GM21381 (cell line): ENCODE data around the gene TSPAN17.

Experiments used
- ATAC-seq: cut with Tn5 transposase; IDR thresholded peaks from one replicate; pipeline ENCODE4 v1.9.1; 2021; ENCODE audit warnings: mild to moderate bottlenecking, moderate library complexity; ENCODE audit not compliant: unreplicated experiment

The TSPAN17 gene

DNA sequence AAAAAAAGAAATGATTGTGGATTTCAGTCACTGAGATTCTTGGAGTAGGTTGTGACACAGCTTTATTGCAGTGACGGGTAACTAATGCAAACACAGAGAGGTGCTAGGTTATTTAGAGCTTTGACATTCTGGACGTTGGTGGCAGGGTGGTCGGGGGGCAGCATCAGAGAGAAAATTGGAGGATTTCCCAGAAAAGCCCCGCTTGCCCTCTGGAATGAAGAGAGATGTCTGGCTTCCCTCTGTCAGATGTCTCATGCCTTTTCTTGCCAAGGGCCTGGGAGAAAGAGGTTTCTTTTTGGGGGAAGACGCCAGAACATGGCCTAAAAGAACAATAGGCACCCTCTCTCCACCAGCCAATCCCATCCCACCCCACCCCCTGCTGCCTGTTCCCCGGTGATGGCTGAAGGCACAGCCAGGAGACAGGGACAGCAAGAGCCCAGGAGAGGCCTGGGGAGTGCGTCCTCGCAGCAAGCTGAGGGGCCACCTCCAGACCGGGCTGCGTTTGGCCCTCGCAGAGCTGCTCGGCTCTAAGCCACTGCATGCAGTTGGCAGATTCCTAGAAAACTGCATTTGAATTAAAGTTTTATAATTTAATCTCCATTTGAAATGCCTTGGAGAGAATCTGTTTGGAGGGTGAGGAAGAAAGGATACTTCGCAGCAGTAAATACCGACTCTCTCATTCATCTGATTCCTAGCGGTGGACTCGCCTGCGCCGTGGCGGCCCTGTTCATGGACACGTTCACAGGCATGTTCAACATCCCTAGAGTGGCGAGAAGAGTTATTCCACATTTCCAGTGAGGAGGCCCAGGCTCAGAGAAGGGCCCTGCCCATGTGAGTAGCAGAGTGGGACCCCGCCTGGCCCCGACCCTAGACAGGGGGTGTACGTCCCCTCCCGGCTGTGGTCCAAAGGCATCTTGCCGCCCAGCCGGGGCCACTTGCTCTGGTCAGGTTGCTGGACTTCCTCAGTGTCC is 55.7 kb downstream of the TSPAN17 start:
- ATAC-seq, result no peak

DNA sequence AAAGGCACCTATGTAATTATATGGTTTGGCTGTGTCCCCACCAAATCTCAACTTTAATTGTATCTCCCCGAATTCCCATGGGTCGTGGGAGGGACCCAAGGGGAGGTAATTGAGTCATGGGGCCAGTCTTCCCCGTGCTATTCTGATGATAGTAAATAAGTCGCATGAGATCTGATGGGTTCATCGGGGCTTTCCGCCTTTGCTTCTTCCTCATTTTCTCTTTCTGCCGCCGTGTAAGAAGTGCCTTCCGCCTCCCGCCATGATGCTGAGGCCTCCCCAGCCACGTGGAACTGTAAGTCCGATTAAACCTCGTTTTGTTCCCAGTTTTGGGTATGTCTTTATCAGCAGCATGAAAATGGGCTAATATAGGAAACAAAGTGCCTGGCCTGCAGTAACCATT is 56.6 kb downstream of the TSPAN17 start:
- ATAC-seq, result no peak

DNA sequence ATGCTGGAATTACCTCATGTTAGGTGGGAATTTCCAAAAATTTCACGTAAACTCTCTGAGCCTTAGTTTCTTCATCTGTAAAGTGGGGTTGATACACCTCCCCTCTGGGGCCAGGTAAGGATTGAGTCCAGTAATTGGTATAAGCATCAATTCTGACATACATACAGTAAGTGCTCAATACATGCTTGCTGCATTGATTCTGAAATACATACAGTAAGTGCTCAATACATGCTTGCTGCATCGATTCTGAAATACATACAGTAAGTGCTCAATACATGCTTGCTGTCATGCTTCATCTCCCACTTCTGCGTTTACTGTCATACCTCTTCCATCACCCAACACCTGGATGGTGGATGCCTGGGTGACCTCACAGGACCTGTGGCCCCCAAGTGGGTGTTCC is 57.1 kb downstream of the TSPAN17 start:
- no peak for ATAC-seq

DNA sequence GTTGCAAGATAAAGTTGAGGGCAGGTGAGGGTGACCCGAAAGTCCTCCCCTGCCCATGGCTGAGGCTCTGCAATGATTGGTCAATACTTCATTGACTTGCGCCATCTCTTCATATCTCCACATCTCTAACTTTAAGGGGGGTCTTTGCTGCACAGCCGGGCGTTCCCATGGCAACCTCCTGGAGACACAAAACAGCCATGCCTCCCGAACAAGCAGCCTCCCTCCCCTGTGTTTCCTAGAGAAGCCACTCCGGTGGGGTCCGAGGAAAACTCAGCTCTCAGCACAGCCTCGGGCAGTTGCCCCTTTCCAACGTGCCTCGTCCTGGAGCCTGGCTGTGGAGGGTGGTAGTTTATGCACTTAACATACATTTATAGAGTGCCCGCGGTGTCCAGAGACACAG is 57.5 kb downstream of the TSPAN17 start:
- no peak for ATAC-seq
